ENCODE measurements around the gene MACF1.

DNA sequence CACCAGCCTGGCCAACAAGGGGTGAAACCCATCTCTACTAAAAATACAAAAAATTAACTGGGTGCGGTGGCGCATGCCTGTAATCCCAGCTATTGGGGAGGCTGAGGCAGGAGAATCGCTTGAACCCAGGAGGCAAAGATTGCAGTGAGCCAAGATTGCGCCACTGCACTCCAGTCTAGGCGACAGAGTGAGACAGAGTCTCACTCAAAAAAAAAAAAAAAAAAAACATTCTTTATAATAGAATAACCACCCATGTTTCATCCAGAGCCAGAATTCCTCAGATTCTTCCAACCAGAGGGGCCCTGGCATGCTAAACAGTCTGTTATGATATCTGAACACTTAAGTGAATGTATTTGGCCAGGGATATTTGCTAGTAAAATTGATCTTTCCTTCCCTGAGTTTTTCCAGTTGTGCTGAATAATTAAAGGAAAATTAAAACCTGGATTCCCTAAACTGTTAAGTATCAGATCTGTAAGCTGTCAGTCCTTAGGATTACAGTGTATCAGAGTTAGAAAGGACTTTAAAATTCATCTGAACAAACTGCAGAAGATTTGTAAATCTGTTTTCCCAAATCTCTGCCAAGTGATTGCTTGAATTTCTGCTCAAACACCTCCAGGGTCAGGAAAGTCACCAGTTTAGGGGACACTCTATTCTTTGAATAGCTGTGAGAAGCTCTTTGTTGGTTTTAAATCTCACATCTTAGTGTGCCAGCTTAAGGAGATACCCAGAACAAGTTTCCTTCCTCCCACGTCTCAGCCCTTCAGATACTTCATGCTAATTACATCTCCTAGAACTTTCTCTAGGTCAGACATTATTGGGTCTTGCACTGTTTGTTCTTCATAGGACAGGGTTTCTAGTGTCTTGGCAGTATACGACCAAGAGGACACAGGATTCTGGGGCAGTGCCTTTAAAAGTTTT is 202.3 kb downstream of the MACF1 start:
- no peak for TF ChIP-seq CTCF (IDR thresholded peaks at IDR 0.05; ENCODE audit: insufficient read depth, low read depth, low read length)
- no peak for TF ChIP-seq EZH2 (IDR thresholded peaks at IDR 0.05; ENCODE audit: insufficient read depth, low read length)
